Right atrium auricular region (tissue), 2 donors: ENCODE data around the gene ELMO2. TPM values are rescaled to one million over a fixed set of nuclear protein-coding genes. Genes with fewer than 3 reads are reported as not detected.

Source experiments
- DNase-seq: peaks from one replicate; pipeline ENCODE4 v3.0.0-alpha.2; 2019; ENCODE audit warnings: low spot score
- H3K27ac ChIP-seq, 2 donors: fragments of 200-600 bp; sonication (generic); 1 replicate in 1 of 2; 2 replicates in 1 of 2; pipeline ENCODE4 v1.5.1; 2016 to 2019
- H3K27me3 ChIP-seq, 2 donors: fragments of 200-600 bp; sonication (generic); one replicate each; pipeline versions ENCODE4 v1.5.1 to v1.6.0; 2017 to 2019
- H3K36me3 ChIP-seq: fragments of 200-600 bp; sonication (generic); one replicate; pipeline ENCODE4 v1.5.1; 2016
- H3K4me1 ChIP-seq, 2 donors: fragments of 200-600 bp; sonication (generic); one replicate each; pipeline versions ENCODE4 v1.5.1 to v1.6.0; 2017 to 2019
- H3K4me3 ChIP-seq, 2 donors: fragments of 200-600 bp; sonication (generic); 1 replicate in 1 of 2; 2 replicates in 1 of 2; pipeline ENCODE4 v1.5.1; 2017 to 2019; ENCODE audit warnings: mild to moderate bottlenecking in 1 of 2, moderate library complexity in 1 of 2
- H3K9me3 ChIP-seq, 2 donors: fragments of 200-600 bp; sonication (generic); one replicate each; pipeline ENCODE4 v1.5.1; 2019
- CTCF ChIP-seq, 2 donors: fragments of 200-600 bp; sonication (generic); IDR thresholded peaks; one replicate each; pipeline ENCODE4 v1.5.1; 2019; ENCODE audit warnings: antibody characterized with exemption in 2 of 2
- total RNA-seq, 2 donors: library from RNA; depleted of rRNA; stranded (reverse); fragments of >200 nt; gene quantifications; one replicate each; pipeline ENCODE4 v1.1.0, GENCODE V29; 2016

Gene ELMO2
- total RNA-seq, 2 donors from 2014 or later = 29.4 to 32.7 TPM

GRCh38 chr20:46339037-46339436 is 67.4 kb downstream of the ELMO2 start:
- TF ChIP-seq CTCF (IDR thresholded peaks at IDR 0.05) = no peak
- no peaks in the 10 kb centered on the region for H3K27me3 ChIP-seq
- no peaks in the 10 kb centered on the region for H3K9me3 ChIP-seq
- H3K27ac ChIP-seq = no peak overlapping the region
- no peak for DNase-seq
- H3K4me1 ChIP-seq = peaks cover 0 to 10% of the 10 kb centered on the region in 2 donors
- no peak overlapping the region for H3K4me3 ChIP-seq
- H3K36me3 ChIP-seq = no peaks in the 10 kb centered on the region

DNA sequence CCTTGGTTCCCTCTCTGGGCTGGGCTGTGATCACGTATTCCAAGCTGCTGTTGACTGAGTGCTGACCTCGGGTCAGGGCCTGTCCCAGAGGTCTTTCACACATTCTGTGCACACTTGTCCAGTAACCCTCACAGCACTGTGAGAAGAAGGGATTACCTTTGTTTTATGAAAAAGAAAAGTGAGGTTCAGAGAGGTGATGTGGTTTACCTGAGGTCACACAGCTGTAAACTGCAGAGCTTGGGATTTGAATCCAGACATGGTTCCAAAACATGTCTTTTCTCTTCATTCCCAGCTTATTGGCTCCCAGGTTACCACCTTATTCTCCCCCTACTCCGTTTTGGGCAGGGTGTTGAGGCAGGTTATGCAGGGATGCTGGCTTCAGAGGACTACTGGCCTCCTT is 69.7 kb downstream of the ELMO2 start:
- Histone ChIP-seq H3K27ac (no peak overlapping the region), H3K27me3 (no peaks in the 10 kb centered on the region)
- no peak for TF ChIP-seq CTCF (IDR thresholded peaks at IDR 0.05)

DNA sequence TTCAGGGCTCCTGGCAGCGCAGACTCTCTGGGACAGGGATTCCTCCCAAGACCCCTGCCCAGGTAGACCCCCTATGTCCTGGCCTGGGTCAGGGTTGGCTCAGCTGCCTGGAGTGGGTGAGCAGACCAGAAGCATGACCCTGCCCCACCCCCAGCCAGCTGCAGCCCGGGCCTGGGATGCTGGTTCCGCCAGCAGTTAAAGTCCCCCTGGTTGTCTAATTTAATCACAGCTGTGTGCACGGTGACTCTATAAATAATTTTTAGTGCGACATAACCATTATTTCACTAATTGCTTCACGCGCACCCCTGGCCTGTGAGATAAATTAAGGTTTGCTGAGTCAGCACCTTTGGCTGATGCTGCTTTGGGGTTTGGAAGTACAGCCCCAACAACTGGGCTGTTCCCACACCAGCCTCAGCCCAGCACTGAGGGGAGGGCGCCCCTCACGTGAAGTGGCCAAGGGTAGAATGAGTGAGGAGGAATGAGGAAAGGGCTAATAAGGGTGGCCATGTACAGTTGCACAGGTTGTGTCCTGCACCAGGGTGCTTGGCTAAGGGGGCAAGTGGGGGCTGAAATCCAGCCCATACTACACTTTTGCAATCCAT is 72.0 kb downstream of the ELMO2 start:
- H3K27ac ChIP-seq = no peak overlapping the region
- H3K4me3 ChIP-seq = no peak overlapping the region
- TF ChIP-seq CTCF (IDR thresholded peaks at IDR 0.05) = no peak
- no peaks in the 10 kb centered on the region for H3K36me3 ChIP-seq
- no peaks in the 10 kb centered on the region for H3K4me1 ChIP-seq
- H3K27me3 ChIP-seq = no peaks in the 10 kb centered on the region
- DNase-seq = no peak
- no peaks in the 10 kb centered on the region for H3K9me3 ChIP-seq

More for the DNA sequence above, 69.7 kb downstream of the ELMO2 start:
- DNase-seq = no peak
- H3K36me3 ChIP-seq = no peaks in the 10 kb centered on the region
- no peak overlapping the region for H3K4me3 ChIP-seq
- H3K9me3 ChIP-seq = no peaks in the 10 kb centered on the region
- H3K4me1 ChIP-seq = no peaks in the 10 kb centered on the region

GRCh38 chr20:46333161-46333991 is 73.0 kb downstream of the ELMO2 start:
- Histone ChIP-seq H3K4me1 (no peaks in the 10 kb centered on the region), H3K4me3 (no peak overlapping the region), H3K36me3 (no peaks in the 10 kb centered on the region), H3K27ac (no peak overlapping the region), H3K27me3 (no peaks in the 10 kb centered on the region), H3K9me3 (no peaks in the 10 kb centered on the region)
- no peak for DNase-seq
- no peak for TF ChIP-seq CTCF (IDR thresholded peaks at IDR 0.05)

DNA sequence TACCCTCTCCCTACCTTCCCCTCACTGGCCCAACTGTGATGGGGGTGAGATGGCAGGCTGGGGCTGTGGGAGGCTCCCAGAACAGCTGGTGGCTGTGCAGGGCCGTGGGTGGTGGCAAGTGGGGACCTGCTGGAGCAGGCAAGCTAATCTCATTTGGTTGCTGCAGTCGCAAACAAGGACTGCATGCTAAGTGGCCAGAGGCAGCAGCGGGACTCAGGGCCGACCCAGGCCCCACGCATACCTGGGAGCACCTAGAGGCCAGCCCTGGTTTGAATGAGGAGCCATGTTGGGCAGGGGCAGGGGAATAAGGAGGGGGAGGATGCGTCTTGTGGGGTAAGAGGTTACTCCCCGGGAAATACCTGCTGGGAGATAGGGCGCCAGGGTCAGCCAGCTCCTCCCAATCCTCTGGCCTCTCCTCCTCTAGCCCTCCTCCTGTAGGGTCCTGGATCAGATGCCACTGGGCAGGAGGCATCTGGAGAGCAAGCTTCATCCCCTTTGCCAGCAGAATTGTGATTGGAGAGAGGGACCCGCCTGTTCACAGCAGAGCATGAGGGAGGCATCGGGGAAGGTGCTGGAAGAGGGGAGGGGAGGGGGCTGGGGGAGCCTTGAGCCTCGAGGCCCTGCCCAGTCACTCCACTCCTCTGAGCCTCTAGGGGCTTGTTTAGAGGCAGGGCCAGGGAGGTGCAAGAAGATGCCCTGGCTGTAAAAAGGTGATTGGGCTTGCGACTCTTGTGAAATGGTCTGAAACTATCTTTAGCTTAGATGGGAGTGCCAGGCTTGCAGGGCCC is 73.8 kb downstream of the ELMO2 start:
- no peak for TF ChIP-seq CTCF (IDR thresholded peaks at IDR 0.05)
- DNase-seq = no peak
- no peaks in the 10 kb centered on the region for H3K36me3 ChIP-seq
- H3K9me3 ChIP-seq = no peaks in the 10 kb centered on the region
- no peak overlapping the region for H3K27ac ChIP-seq
- H3K27me3 ChIP-seq = no peaks in the 10 kb centered on the region
- H3K4me1 ChIP-seq = no peaks in the 10 kb centered on the region
- no peak overlapping the region for H3K4me3 ChIP-seq
